Fibroblast of villous mesenchyme (primary cell): ENCODE data around the gene KIAA1586. TPM values are rescaled to one million over a fixed set of nuclear protein-coding genes. Genes with fewer than 3 reads are reported as not detected.
"Not testable (repeated sequence)": the region's sequence is repeated elsewhere in the genome, so short reads cannot be mapped to it uniquely, and the experiment has no call there.

Source experiments
- DNase-seq: peaks from one replicate; pipeline ENCODE4 v3.0.0-alpha.2; 2010; ENCODE audit warnings: low read depth
- H3K4me3 ChIP-seq: 2 replicates; pipeline ENCODE4 v1.5.1; 2011; ENCODE audit warnings: low read depth, mild to moderate bottlenecking, low read length
- total RNA-seq: library from RNA; depleted of rRNA; stranded (reverse); fragments of >200 nt; gene quantifications from 2 replicates; pipeline ENCODE4 v1.2.3, GENCODE V29; 2012
- TF ChIP-seq, protein P1 (sequence below): IDR thresholded peaks from 2 replicates; pipeline ENCODE4 v1.5.1; 2012; ENCODE audit warnings: low read depth, mild to moderate bottlenecking, low read length; ENCODE audit not compliant: insufficient read depth

Gene KIAA1586
- total RNA-seq, 1 donor = 24.6 TPM

DNA sequence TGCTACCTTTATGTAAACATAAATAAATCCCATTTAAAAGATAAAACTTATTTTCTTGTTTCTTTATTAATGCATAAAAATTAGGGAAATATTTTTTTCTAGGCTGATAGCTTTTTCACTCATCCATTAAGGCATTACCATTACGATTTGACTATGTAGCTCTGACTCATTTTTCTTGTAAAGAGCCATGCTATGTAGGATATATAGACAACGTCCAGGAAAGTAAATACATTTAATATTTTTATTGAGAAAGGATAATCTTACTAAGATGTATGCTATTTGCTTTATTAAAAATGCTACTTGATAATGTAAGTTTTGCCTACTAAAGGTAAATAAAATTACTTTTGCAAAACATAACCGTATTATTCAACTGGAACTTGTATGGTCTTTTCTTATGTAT lies 19.2 kb upstream of the KIAA1586 start:
- TF ChIP-seq, protein P1, sequence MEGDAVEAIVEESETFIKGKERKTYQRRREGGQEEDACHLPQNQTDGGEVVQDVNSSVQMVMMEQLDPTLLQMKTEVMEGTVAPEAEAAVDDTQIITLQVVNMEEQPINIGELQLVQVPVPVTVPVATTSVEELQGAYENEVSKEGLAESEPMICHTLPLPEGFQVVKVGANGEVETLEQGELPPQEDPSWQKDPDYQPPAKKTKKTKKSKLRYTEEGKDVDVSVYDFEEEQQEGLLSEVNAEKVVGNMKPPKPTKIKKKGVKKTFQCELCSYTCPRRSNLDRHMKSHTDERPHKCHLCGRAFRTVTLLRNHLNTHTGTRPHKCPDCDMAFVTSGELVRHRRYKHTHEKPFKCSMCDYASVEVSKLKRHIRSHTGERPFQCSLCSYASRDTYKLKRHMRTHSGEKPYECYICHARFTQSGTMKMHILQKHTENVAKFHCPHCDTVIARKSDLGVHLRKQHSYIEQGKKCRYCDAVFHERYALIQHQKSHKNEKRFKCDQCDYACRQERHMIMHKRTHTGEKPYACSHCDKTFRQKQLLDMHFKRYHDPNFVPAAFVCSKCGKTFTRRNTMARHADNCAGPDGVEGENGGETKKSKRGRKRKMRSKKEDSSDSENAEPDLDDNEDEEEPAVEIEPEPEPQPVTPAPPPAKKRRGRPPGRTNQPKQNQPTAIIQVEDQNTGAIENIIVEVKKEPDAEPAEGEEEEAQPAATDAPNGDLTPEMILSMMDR = no peak
- DNase-seq = no peak

DNA sequence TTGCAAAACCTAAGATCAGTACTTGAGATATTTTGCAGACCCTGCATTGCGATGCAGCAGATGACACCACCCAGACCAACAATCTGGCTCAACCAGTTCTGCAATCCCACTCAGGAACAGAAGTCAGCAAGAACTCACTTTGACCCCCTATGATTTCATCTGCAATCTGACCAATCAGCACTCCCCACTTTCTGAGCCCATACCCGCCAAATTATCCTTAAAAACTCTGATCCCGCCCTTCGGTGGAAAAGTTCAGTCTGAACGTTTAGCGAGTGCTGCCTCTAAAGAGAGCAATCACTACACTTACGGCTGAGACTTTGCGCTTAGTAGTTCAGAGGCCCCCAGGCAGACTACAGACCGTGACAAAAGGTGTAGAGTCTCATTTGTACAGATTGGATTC lies 17.3 kb upstream of the KIAA1586 start:
- H3K4me3 ChIP-seq = no peak overlapping the region
- TF ChIP-seq, protein P1 = no peak
- peak; percentile 24 for DNase-seq

More for the DNA sequence above, 19.2 kb upstream of the KIAA1586 start:
- H3K4me3 ChIP-seq = no peak overlapping the region

DNA sequence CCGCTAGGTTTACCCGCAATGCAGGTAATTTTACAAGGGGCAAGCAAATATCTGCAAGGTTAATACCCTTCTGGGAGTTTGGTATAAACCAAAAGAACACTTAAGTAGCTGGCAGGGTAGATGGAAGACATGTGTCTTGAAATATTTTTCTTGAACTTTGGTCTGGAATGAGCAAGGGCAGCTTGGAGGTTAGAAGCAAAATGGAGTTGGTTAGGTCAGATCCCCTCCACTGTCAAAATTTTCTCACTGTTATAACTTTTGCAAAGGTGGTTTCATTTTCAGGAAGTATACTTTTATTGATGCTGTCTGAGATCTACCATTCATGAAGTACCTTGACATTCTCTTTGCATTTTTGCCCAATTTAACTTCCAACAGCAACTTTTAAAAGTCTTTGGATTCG lies 13.3 kb upstream of the KIAA1586 start:
- no peak for DNase-seq
- TF ChIP-seq, protein P1 = no peak
- no peak overlapping the region for H3K4me3 ChIP-seq

DNA sequence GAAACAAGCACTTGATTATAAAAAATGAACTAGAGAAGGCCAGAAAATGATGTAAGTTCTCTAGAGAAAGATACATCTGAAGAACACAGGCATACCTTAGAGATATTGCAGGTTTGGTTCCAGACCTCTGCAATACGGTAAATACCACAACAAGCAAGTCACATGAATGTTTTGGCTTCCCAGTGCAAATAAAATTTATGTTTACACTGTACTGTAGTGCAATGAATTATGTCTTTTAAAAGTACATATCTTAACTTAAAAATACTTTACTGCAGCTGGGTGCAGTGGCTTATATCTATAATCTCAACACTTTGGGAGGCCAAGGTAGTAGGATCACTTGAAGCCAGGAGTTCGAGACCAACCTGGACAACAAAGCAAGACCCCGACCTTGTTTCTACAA lies 10.9 kb upstream of the KIAA1586 start:
- DNase-seq = no peak
- TF ChIP-seq, protein P1 = no peak
- no peak overlapping the region for H3K4me3 ChIP-seq

DNA sequence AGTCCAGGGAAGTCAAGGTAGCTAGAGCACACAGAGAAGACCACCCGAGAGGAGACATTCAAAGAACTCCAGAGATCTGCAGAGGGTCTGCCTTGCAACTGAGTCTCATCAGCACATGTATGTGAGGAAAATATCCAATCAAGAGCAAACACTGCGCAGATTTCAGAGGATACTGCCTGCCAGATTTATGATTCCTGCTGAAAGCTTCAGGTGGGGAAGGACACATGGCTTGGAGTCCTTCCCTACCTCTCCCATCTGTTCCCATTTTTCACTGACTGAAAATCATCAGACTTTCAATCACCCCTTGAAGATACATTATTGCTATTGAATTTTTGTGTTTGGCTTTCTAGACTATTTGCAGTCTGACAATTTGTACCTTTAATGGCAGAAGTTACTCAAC lies 7.6 kb upstream of the KIAA1586 start:
- no peak overlapping the region for H3K4me3 ChIP-seq
- TF ChIP-seq, protein P1 = no peak
- no peak for DNase-seq

DNA sequence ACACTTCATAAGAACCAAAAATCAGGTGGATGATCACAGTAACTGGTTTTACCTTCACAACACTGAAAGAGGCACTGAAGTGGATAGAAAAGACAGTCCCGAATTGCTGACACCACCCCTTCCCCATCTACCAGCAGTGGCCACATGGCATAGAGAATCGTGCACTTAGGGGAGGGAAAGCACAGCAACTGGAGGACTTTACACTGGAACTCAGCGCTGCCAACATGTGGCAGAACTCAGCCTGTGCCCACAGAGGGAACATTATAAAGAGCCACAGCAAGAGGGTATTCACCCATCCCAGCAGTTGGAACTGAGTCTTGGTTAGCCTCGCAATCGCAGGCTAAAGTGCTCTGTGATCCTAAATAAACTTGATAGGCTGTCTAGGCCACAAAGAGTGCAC lies 6.5 kb upstream of the KIAA1586 start:
- no peak for DNase-seq
- no peak overlapping the region for H3K4me3 ChIP-seq
- TF ChIP-seq, protein P1 = peak; percentile 9

DNA sequence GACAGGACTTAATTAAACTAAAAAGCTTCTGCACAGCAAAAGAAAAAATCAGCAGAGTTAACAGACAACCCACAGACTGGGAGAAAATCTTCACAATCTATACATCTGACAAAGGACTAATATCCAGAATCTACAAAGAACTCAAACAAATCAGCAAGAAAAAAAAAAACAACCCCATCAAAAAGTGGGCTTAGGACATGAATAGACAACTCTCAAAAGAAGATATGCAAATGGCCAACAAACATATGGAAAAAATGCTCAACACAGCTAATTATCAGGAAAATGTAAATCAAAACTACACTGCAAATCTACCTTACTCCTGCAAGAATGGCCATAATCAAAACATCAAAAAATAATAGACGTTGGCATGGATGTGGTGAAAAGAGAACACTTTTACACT lies 2.4 kb upstream of the KIAA1586 start:
- DNase-seq = not testable (repeated sequence)

More for the DNA sequence above, 2.4 kb upstream of the KIAA1586 start:
- H3K4me3 ChIP-seq = not testable (repeated sequence)
